HG02623 (cell line): ENCODE results near the gene STS.
A peak's percentile ranks its signal among the peaks of the same experiment; 100 is the strongest.

Experiments used
- ATAC-seq: cut with Tn5 transposase; IDR thresholded peaks from one replicate; pipeline ENCODE4 v1.9.1; 2021; ENCODE audit warnings: moderate library complexity; ENCODE audit not compliant: unreplicated experiment

Gene STS, protein sequence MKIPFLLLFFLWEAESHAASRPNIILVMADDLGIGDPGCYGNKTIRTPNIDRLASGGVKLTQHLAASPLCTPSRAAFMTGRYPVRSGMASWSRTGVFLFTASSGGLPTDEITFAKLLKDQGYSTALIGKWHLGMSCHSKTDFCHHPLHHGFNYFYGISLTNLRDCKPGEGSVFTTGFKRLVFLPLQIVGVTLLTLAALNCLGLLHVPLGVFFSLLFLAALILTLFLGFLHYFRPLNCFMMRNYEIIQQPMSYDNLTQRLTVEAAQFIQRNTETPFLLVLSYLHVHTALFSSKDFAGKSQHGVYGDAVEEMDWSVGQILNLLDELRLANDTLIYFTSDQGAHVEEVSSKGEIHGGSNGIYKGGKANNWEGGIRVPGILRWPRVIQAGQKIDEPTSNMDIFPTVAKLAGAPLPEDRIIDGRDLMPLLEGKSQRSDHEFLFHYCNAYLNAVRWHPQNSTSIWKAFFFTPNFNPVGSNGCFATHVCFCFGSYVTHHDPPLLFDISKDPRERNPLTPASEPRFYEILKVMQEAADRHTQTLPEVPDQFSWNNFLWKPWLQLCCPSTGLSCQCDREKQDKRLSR

DNA sequence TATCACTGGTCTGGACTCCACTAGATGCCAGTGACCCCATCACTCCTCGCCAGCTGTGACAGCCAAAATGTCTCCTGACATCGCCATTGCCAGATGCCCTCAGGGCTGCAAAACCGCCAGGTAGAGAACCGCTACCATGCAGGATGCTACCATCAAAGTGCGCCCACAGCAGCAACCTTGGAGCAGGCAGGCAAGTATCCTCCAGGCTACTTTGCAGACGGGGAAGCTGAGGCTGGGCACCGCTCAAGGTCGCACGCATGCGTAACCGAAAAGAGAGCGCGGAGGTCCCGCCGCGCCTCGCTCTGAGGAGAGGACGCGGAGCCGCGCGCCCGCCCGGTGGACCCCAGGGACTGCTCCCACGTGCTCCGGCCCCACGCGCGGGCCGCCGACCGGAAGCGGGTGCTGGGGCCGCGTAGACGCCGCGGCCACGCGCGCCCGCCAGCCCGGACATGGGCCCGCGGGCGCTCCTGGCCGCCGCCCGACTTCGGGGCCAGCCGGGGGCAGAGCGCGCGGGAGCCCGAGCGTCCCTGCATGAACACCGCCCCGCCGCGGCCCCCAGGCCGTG lies at the start of gene STS:
Gene STS, plus strand, starts transcription at position 300 of the 565 bp plus-strand sequence. CDS start 105,488 bp downstream, outside the sequence.
- peak; percentile 34 for ATAC-seq

GRCh38 chrX:7100022-7100421 lies 47.5 kb upstream of the STS start:
- ATAC-seq: no peak

DNA sequence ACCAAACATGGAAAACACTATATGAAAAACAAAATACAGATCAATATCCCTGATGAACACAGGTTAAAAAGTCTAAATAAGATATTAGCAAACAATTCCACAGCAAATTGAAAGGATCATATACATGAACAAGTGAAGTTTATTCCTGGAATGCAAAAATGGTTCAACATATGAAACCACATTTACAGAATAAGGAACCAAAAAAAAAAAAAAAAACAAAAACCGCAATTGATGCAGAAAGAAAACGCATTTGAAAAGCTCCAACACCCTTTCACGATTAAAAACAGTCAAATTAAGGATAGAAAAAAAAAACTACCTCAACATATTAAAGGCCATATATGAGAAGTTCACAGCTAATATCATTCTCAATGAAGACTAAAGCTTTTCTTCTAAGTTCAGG lies 45.4 kb upstream of the STS start:
- ATAC-seq: no peak

GRCh38 chrX:7106649-7107048 lies 40.9 kb upstream of the STS start:
- ATAC-seq: no peak

DNA sequence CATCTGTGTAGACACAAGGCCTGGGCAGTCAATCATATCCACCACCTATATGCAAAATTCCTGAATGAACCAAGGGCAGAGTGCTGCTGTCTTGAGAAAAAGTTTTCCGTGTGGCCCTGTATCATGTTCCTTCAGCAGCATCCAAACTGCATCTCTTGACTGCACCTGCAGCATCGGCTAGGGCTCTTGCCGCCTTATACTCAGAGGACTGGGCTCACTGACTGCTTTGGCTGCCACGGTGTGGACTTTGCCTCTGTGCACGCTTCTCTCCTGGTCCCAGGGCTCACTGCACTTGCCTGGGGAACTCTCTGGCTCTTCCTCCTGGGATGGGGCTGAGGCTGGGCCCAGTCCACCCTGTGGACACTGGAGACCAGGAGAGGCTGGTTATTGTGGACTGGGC lies 39.5 kb upstream of the STS start:
- no peak for ATAC-seq

DNA sequence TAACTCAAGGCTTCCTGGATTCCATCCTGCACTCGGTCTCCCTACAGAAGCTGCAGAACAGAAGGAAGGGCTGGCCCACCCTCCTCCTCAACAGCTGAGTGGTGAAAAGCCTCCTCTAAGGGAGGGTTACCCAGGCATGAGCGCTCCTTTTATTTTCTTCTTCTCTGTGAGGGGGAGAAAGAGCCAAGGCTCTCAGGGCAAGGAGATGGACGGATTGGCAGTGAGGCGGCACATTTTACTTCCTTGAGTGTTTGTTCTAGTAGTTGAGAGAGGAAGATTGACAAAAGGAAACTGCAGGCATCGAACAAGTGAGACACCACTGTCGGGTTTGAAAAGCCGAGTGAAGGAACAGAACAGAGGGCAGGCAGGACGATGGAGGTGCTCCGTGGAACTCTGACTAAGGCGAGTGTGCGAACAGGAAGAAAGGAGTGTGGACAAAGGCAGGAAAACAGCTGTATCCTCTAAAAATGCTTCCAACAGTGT lies 38.4 kb upstream of the STS start:
- no peak for ATAC-seq

- peak; percentile 67 for ATAC-seq
Observed at GRCh38 chrX:7109838-7110793, 37.4 kb upstream of the STS start.

DNA sequence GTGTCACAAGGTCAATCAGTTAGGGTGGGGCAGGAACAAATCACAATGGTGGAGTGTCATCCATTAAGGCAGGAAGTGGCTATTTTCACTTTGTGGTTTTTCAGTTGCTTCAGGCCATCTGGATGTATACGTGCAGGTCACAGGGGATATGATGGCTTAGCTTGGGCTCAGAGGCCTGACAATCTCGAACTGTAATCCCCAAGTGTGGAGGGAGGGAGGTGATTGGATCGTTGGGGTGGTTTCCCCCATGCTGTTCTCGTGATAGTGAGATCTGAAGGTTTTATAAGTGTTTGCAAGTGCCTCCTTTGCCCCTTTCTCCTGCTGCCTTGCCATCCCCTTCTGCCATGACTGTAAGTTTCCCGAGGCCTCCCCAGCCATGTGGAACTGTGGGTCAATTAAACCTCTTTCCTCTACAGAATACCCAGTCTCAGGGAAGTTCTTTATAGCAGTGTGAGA lies 36.7 kb upstream of the STS start:
- ATAC-seq: peak; percentile 32

DNA sequence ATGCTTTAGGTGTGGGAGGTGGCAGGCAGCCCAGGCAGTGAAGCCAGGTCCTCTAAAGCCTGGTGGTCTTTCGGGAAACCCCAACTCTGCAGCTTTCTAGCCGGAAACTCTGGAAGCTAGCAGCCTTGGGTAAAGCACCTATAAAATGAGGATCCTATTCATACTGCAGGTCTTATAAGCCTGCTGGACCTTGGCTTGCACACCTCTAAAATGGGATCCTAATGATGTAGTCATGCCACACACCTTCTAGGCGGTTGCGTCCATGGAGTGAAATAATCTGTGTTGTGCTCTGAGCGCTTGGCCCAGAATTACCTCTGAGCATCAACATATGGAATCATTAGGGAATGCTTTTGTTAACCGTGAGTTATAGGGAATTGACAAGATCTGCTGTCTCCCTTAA lies 36.0 kb upstream of the STS start:
- ATAC-seq: no peak

DNA sequence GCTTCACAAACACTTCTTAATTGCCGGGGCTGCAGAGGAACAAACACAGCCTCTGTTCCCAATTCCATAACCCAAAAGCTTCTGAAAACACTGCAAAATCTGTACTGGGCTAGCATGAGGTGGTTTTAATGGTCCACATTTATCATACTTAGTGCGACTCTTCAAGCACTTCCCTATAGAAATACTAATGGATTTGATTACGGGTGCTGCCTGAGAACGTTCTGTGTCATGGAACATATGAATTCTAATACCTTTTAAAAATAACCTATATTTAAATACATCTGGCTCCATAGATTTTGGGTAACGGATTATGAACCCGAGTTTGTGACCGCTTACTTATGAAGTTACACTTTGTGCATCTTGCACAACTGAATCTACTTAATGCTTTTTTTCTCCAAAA lies 35.4 kb upstream of the STS start:
- ATAC-seq: no peak

DNA sequence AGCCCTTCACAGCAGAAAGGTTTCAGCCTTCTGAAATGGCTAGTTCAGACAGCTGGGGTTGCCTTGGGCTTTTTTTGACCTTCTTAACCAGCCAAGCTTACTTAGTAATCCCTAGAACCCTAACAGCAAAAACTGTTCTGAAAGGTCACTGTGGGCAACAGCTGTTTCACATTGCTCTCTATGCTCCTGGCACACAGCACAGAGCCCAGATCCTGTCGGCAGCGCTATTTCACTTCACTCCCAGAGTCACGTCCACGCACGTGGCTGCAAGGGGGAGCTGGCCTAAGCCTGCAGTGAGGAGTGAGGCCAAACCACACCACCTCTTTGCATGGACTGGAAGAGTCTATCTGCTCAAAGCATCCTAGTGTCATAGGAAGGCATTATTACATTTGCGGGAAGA lies 32.0 kb upstream of the STS start:
- peak; percentile 70 for ATAC-seq

GRCh38 chrX:7116081-7116480 lies 31.4 kb upstream of the STS start:
- ATAC-seq: no peak

- no peak for ATAC-seq
Observed at GRCh38 chrX:7117587-7117986, 29.9 kb upstream of the STS start.

DNA sequence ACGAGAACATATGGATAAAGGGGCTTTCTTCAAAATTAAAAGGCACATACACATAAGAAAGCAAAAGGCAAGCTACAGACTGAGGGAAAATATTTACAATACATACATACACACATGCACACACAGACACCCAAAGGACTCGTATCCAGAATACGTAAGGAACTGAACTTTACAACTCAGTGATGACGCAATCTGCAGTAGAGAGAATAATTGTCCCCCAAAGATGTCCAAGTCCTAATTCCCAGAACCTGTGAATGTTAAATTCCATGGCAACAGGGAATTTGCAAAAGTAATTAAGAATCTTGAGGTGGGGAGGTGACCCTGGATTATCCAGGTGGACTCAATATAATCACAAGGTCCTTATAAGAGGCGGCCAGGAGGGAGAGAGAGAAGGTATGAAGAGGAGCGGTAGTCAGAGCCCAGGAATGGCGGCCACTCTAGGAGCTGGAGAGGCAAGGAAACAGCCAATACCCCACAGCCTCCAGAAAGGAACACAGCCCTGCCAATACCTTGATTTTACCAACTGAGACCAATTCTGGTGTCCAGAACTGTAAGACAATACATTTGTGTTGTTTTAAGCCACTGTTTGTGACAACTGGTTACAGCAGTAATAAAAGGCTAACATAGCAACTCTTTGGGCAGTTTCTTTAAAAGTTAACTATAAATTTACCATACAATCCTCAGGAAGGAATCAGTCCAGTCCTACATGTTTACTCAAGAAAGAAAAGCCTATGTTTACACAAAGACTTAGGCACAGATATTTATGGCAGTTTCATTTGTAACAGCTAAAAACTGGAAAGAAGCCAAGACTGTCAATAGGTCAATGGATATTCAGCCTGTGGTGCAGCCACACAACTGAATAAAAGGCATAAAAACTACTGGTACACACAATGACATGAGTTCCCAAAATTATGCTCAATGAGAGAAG lies 27.3 kb upstream of the STS start:
- ATAC-seq: no peak

- ATAC-seq: no peak
Observed at GRCh38 chrX:7120878-7121219, 26.7 kb upstream of the STS start.

GRCh38 chrX:7127056-7127455 lies 20.5 kb upstream of the STS start:
- no peak for ATAC-seq

- no peak for ATAC-seq
Observed at GRCh38 chrX:7131621-7132020, 15.9 kb upstream of the STS start.

DNA sequence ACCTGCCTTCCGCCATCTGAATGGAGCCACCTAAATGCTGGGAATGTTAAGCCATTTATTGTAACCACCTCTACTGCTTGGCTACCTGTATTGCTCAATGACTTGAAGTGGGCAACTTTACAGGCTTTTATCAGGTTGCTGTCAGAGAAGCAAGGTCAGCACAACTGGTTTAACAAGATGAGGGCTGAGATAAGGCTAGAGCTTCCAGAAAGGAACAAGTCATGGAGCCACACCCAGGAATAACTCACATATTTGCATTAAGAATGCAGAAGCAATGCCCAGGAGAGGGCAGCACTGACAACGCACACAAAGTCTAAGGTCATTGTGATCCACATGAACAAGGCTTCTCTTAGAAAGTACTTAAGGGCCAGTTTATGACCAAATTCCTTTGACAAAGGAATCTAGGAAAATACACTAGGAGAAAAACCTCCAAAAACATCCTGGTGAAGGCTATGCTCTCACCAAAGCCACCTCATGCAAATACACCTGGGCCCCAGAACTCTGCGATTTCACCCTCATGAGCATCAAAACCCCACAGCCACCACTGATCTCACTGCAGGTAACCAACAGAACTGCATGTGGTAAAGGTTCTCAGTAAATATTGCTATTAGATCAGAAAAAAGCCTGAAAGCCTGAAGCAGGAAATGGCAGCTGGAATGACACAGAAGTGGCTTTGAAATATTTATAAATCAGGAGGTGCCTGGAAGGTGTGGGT lies 15.0 kb upstream of the STS start:
- ATAC-seq: peak; percentile 69

GRCh38 chrX:7133050-7133440 lies 14.5 kb upstream of the STS start:
- no peak for ATAC-seq
